Measurements from ENCODE around the gene HBA1.

Gene HBA1

GRCh38 chr16:133716-134115, 42.8 kb upstream of the HBA1 start:
- peaks cover 86% of the 10 kb centered on the region for H3K79me2 ChIP-seq (ENCODE audit: control insufficient read depth, low read length)
- no peak overlapping the region for H3K27ac ChIP-seq (ENCODE audit: low read depth, low read length)

GRCh38 chr16:138049-138417, 38.4 kb upstream of the HBA1 start:
- H3K4me1 ChIP-seq (ENCODE audit: control insufficient read depth, low read length) = peaks cover 14% of the 10 kb centered on the region
- peaks cover 3% of the 10 kb centered on the region for H3K36me3 ChIP-seq (ENCODE audit: control insufficient read depth, low read length)
- H3F3A ChIP-seq (ENCODE audit: control insufficient read depth, insufficient read depth) = peaks cover 6% of the 10 kb centered on the region; the same call in 1 of the 2 replicates
- H3K4me2 ChIP-seq (ENCODE audit: low read length) = peak overlapping the region; percentile 83
- H4K20me1 ChIP-seq (ENCODE audit: control insufficient read depth, insufficient read depth, low read depth, low read length) = no peaks in the 10 kb centered on the region
- H3K79me2 ChIP-seq (ENCODE audit: control insufficient read depth, low read length) = peaks cover 49% of the 10 kb centered on the region
- TF ChIP-seq EZH2phosphoT487 (IDR thresholded peaks at IDR 0.05; ENCODE audit: borderline replicate concordance, low read length) (no peak), CTCF (IDR thresholded peaks at IDR 0.05; ENCODE audit: low read depth, low read length, poor library complexity, severe bottlenecking) (no peak)
- H3K9me3 ChIP-seq (ENCODE audit: control insufficient read depth, insufficient read depth, low read length) = no peaks in the 10 kb centered on the region
- H3K27ac ChIP-seq (ENCODE audit: low read depth, low read length) = peak overlapping the region; percentile 43
- peak overlapping the region; percentile 97 for H3K4me3 ChIP-seq (ENCODE audit: low read length)
- H3K9me2 ChIP-seq (replicated peaks; ENCODE audit: control insufficient read depth, low read length) = no peaks in the 10 kb centered on the region
- H3K27me3 ChIP-seq (ENCODE audit: control insufficient read depth, low read length) = no peaks in the 10 kb centered on the region

More at GRCh38 chr16:133716-134115, 42.8 kb upstream of the HBA1 start:
- H3K4me3 ChIP-seq (ENCODE audit: low read length) = no peak overlapping the region
- H3F3A ChIP-seq (ENCODE audit: control insufficient read depth, insufficient read depth) = peaks cover under 1% of the 10 kb centered on the region; the same call in 1 of the 2 replicates
- H3K4me1 ChIP-seq (ENCODE audit: control insufficient read depth, low read length) = peaks cover 11% of the 10 kb centered on the region
- H3K36me3 ChIP-seq (ENCODE audit: control insufficient read depth, low read length) = peaks cover 10% of the 10 kb centered on the region
- H4K20me1 ChIP-seq (ENCODE audit: control insufficient read depth, insufficient read depth, low read depth, low read length) = no peaks in the 10 kb centered on the region
- H3K27me3 ChIP-seq (ENCODE audit: control insufficient read depth, low read length) = no peaks in the 10 kb centered on the region
- TF ChIP-seq EZH2phosphoT487 (IDR thresholded peaks at IDR 0.05; ENCODE audit: borderline replicate concordance, low read length) (no peak), CTCF (IDR thresholded peaks at IDR 0.05; ENCODE audit: low read depth, low read length, poor library complexity, severe bottlenecking) (no peak)
- H3K4me2 ChIP-seq (ENCODE audit: low read length) = no peak overlapping the region
- H3K9me2 ChIP-seq (replicated peaks; ENCODE audit: control insufficient read depth, low read length) = no peaks in the 10 kb centered on the region
- H3K9me3 ChIP-seq (ENCODE audit: control insufficient read depth, insufficient read depth, low read length) = no peaks in the 10 kb centered on the region

DNA sequence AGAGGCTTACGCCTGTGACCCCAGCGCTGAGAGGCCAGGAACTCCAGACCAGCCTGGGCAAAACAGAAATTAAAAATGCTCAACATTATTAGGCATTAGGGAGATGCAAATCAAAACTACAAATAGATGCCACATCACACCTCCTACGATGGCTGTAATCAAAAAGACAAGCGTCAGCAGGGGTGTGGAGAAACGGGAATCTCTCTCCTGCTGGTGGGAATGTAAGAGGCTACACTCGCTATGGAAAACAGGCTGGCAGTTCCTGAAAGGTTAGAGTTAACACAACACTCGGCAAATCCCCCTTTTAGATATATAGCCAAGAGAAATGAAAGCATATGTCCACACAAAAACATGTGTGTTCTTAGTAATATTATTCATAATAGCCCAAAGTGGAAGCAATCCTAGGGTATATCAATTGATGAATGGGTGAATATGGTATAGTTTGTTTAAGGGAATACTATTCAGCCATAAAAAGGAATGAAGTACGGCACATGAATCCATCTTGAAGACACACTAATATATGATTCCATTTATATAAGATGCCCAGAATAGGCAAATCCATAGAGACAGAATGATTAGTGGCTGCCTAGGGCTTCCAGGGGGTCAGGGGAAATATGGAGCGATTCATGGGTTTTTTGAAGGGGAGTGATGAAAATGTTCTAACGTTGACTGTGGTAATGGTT, 36.2 kb upstream of the HBA1 start:
- peaks cover 3% of the 10 kb centered on the region for H3K36me3 ChIP-seq (ENCODE audit: control insufficient read depth, low read length)
- no peak overlapping the region for H3K4me3 ChIP-seq (ENCODE audit: low read length)
- H3K9me3 ChIP-seq (ENCODE audit: control insufficient read depth, insufficient read depth, low read length) = no peaks in the 10 kb centered on the region
- TF ChIP-seq CTCF (IDR thresholded peaks at IDR 0.05; ENCODE audit: low read depth, low read length, poor library complexity, severe bottlenecking) = no peak
- TF ChIP-seq EZH2phosphoT487 (IDR thresholded peaks at IDR 0.05; ENCODE audit: borderline replicate concordance, low read length) = no peak
- no peak overlapping the region for H3K4me2 ChIP-seq (ENCODE audit: low read length)
- H3F3A ChIP-seq (ENCODE audit: control insufficient read depth, insufficient read depth) = peaks cover 6% of the 10 kb centered on the region; the same call in 1 of the 2 replicates
- H3K4me1 ChIP-seq (ENCODE audit: control insufficient read depth, low read length) = peaks cover 11% of the 10 kb centered on the region
- no peak overlapping the region for H3K27ac ChIP-seq (ENCODE audit: low read depth, low read length)
- H3K79me2 ChIP-seq (ENCODE audit: control insufficient read depth, low read length) = peaks cover 28% of the 10 kb centered on the region
- peaks cover 6% of the 10 kb centered on the region for H3K27me3 ChIP-seq (ENCODE audit: control insufficient read depth, low read length)
- no peaks in the 10 kb centered on the region for H3K9me2 ChIP-seq (replicated peaks; ENCODE audit: control insufficient read depth, low read length)
- H4K20me1 ChIP-seq (ENCODE audit: control insufficient read depth, insufficient read depth, low read depth, low read length) = no peaks in the 10 kb centered on the region

Data from DOHH2 (cell line).